B cell (primary cell): ENCODE measurements around the gene TARS2. TPM values are rescaled to one million over a fixed set of nuclear protein-coding genes. Genes with fewer than 3 reads are reported as not detected.
A peak's percentile ranks its signal among the peaks of the same experiment; 100 is the strongest.

ENCODE experiments used
- ATAC-seq: fragments of 200-7000 bp; cut with Tn5 transposase; one replicate; pipeline ENCODE4 v1.10.0; 2021; ENCODE audit warnings: low read depth, mild to moderate bottlenecking, moderate number of reproducible peaks, moderate library complexity
- CTCF ChIA-PET: fragments of 350-600 bp; sonication (Branson Sonifier 250); formaldehyde crosslinking; loops from one replicate; lab custom pipeline; 2021; ENCODE audit warnings: antibody characterized with exemption, inconsistent platforms; lab: Charles Lee
- POLR2A ChIA-PET: fragments of 350-600 bp; sonication (Branson Sonifier 250); formaldehyde crosslinking; loops from one replicate; lab custom pipeline; 2021; ENCODE audit warnings: antibody characterized with exemption; lab: Charles Lee
- DNase-seq: peaks from one replicate; pipeline ENCODE4 v3.0.0; 2013
- H2AFZ ChIP-seq: 2 replicates; pipeline ENCODE4 v1.6.1; 2012; ENCODE audit warnings: mild to moderate bottlenecking, low read depth, low read length; ENCODE audit not compliant: insufficient read depth, poor library complexity, severe bottlenecking
- H3K27ac ChIP-seq, 2 donors: 1 replicate in 1 of 2; 2 replicates in 1 of 2; pipeline ENCODE4 v1.5.1; 2012 to 2013; ENCODE audit warnings: low read length in 2 of 2, mild to moderate bottlenecking in 2 of 2, moderate library complexity in 1 of 2
- H3K27me3 ChIP-seq, 4 experiments: fragments of 200-600 bp in 1 of 4; sonication (generic) in 1 of 4; replicated peaks in 1 of 4; 1 replicate in 2 of 4; 2 replicates in 2 of 4; pipeline versions ENCODE4 v1.6.1 to v1.7.0; 2013 to 2016; ENCODE audit warnings: low read length in 3 of 4, mild to moderate bottlenecking in 2 of 4, mixed read lengths in 1 of 4, moderate library complexity in 1 of 4; ENCODE audit not compliant: insufficient read depth in 4 of 4, control insufficient read depth in 3 of 4; ENCODE audit errors: control extremely low read depth in 1 of 4
- H3K36me3 ChIP-seq, 2 experiments: replicated peaks in 1 of 2; 1 replicate in 1 of 2; 2 replicates in 1 of 2; pipeline versions ENCODE4 v1.6.1 to v1.7.1; 2013; ENCODE audit warnings: low read length in 1 of 2; ENCODE audit not compliant: insufficient read depth in 2 of 2, control insufficient read depth in 1 of 2; ENCODE audit errors: control extremely low read depth in 1 of 2, extremely low read depth in 1 of 2
- H3K4me1 ChIP-seq, 2 donors: fragments of 200-600 bp in 1 of 2; sonication (generic) in 1 of 2; 1 replicate in 1 of 2; 2 replicates in 1 of 2; pipeline versions ENCODE4 v1.5.1 to v1.6.1; 2013 to 2017; ENCODE audit warnings: low read length in 2 of 2; ENCODE audit not compliant: control insufficient read depth in 2 of 2, insufficient read depth in 2 of 2
- H3K4me2 ChIP-seq: replicated peaks from 2 replicates; pipeline ENCODE3; 2012; ENCODE audit warnings: mild to moderate bottlenecking, low read depth, low read length; ENCODE audit not compliant: poor library complexity, severe bottlenecking
- H3K4me3 ChIP-seq, 5 experiments: fragments of 200-600 bp in 1 of 5; sonication (generic) in 1 of 5; 1 replicate in 3 of 5; 2 replicates in 2 of 5; pipeline versions ENCODE4 v1.5.1 to v1.7.0; 2011 to 2016; ENCODE audit warnings: low read length in 4 of 5, mild to moderate bottlenecking in 4 of 5, low read depth in 2 of 5, control low read depth in 1 of 5, moderate library complexity in 1 of 5; ENCODE audit not compliant: insufficient read depth in 1 of 5; ENCODE audit errors: control extremely low read depth in 1 of 5, extremely low read depth in 1 of 5
- H3K79me2 ChIP-seq: fragments of 200-600 bp; sonication (generic); one replicate; pipeline ENCODE4 v1.6.0; 2016; ENCODE audit warnings: low read length; ENCODE audit not compliant: control insufficient read depth, insufficient read depth
- H3K9ac ChIP-seq: fragments of 200-600 bp; sonication (generic); 2 replicates; pipeline ENCODE4 v1.6.1; 2017; ENCODE audit warnings: mild to moderate bottlenecking, low read length, moderate library complexity
- H3K9me3 ChIP-seq, 3 donors: one replicate each; pipeline versions ENCODE4 v1.6.1 to v1.7.1; 2013; ENCODE audit warnings: low read length in 2 of 3; ENCODE audit not compliant: control insufficient read depth in 2 of 3, insufficient read depth in 1 of 3; ENCODE audit errors: control extremely low read depth in 1 of 3
- H4K20me1 ChIP-seq: 2 replicates; pipeline ENCODE4 v1.6.0; 2012; ENCODE audit warnings: mild to moderate bottlenecking, low read length; ENCODE audit not compliant: insufficient read depth, control insufficient read depth, poor library complexity, severe bottlenecking
- H3K27ac Mint-ChIP-seq: one replicate; pipeline ENCODE4 v1.8.0; 2021; ENCODE audit warnings: mixed read lengths
- H3K27me3 Mint-ChIP-seq: one replicate; pipeline ENCODE4 v1.8.0; 2021; ENCODE audit warnings: mixed read lengths
- H3K4me1 Mint-ChIP-seq: one replicate; pipeline ENCODE4 v1.8.0; 2021; ENCODE audit warnings: mixed read lengths
- H3K4me3 Mint-ChIP-seq: one replicate; pipeline ENCODE4 v1.8.0; 2021; ENCODE audit warnings: mixed read lengths
- H3K9me3 Mint-ChIP-seq: one replicate; pipeline ENCODE4 v1.8.0; 2022; ENCODE audit warnings: mixed read lengths; ENCODE audit not compliant: insufficient read depth
- EZH2 ChIP-seq: IDR thresholded peaks from 2 replicates; pipeline ENCODE4 v1.6.1; 2012; ENCODE audit warnings: borderline replicate concordance, low read depth, mild to moderate bottlenecking, moderate library complexity, low read length; ENCODE audit not compliant: insufficient read depth, poor library complexity, severe bottlenecking
- WGBS: methylation state at CpG from one replicate; pipeline ENCODE4 v1.1.5; 2013; ENCODE audit warnings: missing lambda C conversion rate; ENCODE audit not compliant: insufficient coverage; 5-methylcytosine and 5-hydroxymethylcytosine counted together
- intact Hi-C: fragments of 100-400 bp; cut with micrococcal nuclease; formaldehyde crosslinking; loops from one replicate; pipeline ENCODE4 v1.10.0; 2022
- polyA plus RNA-seq: library from polyadenylated mRNA; depleted of rRNA; stranded (reverse); fragments of >200 nt; gene quantifications from 2 replicates; pipeline ENCODE4 v1.2.3, GENCODE V29; 2012
- total RNA-seq, 2 donors: library from RNA; stranded (reverse); fragments of 120-200 nt in 1 of 2; gene quantifications; 1 replicate in 1 of 2; 2 replicates in 1 of 2; pipeline versions ENCODE4 v1.2.3 to v1.2.4, GENCODE V29; 2013 to 2022
- TF ChIP-seq, protein P1 (sequence below): fragments of 200-600 bp; IDR thresholded peaks from one replicate; pipeline ENCODE4 v1.8.0; 2022; ENCODE audit warnings: antibody characterized with exemption, mild to moderate bottlenecking

TARS2 gene
- total and polyA plus RNA-seq, 2 donors (not counting 1 experiment from before 2014, with no cell fraction given): 42.2 to 53.6 TPM

DNA sequence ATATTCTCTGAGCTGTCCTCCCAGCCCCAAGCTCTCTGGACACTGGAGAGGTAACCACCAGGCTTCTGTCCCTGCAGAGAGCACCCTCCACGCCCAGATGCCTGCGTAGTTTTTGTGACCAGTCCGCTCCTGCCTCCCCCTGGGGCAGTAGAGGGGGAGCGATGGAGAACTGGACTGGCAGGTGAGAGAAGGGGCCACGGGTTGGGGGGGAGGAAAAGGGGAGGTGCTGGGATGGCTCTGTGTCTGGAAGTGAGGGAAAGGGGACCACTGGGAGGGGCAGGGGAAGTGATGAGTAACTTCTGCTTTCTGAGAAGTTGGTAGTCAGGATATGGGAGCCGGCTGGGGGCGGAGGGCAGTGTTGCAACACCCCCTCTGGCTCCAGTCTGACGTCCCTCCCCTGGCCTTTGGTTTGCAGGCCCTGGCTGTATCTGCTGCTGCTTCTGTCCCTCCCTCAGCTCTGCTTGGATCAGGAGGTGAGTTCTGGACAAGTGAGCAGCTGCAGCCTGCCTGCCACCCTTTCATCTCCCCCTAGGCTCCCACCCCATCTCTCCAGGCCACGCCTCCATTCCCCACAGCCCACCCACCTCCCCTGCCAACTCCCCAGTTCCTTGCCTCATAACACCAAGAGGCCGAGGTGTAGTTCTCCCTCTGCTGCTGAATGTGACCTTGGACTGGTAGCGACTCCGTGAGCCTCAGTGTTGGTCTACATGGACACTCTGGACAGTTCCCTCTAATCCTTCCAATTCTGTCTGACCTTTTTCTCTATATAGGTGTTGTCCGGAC is 65.1 kb downstream of the TARS2 start:
- Histone ChIP-seq H3K9me3 (no peaks in the 10 kb centered on the region), H3K4me3 (no peak overlapping the region), H4K20me1 (no peaks in the 10 kb centered on the region), H3K4me2 (peak overlapping the region; percentile 54), H3K79me2 (no peaks in the 10 kb centered on the region), H3K4me1 (peaks cover 18 to 28% of the 10 kb centered on the region in 2 donors), H3K36me3 (no peaks in the 10 kb centered on the region), H3K27me3 (peaks cover 0 to 32% (median 7%) of the 10 kb centered on the region in 4 experiments), H2AFZ (peak overlapping the region; percentile 31), H3K27ac (no peak overlapping the region), H3K9ac (no peak overlapping the region)
- peak overlapping the region; percentile 34 for H3K4me3 Mint-ChIP-seq
- TF ChIP-seq, protein P1, sequence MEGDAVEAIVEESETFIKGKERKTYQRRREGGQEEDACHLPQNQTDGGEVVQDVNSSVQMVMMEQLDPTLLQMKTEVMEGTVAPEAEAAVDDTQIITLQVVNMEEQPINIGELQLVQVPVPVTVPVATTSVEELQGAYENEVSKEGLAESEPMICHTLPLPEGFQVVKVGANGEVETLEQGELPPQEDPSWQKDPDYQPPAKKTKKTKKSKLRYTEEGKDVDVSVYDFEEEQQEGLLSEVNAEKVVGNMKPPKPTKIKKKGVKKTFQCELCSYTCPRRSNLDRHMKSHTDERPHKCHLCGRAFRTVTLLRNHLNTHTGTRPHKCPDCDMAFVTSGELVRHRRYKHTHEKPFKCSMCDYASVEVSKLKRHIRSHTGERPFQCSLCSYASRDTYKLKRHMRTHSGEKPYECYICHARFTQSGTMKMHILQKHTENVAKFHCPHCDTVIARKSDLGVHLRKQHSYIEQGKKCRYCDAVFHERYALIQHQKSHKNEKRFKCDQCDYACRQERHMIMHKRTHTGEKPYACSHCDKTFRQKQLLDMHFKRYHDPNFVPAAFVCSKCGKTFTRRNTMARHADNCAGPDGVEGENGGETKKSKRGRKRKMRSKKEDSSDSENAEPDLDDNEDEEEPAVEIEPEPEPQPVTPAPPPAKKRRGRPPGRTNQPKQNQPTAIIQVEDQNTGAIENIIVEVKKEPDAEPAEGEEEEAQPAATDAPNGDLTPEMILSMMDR: no peak
- no peak for TF ChIP-seq EZH2
- ATAC-seq (peak; percentile 34), DNase-seq (peak; percentile 50)
- H3K27me3 Mint-ChIP-seq: peaks cover 8% of the 10 kb centered on the region
- ChIA-PET CTCF (interaction anchor here (0.7 to 2.5 kb wide), 3 partner anchors 8 to 225 kb away, joined by 3 to 11 read pairs (median 3); no protein-coding TSS in a partner anchor), POLR2A (interaction anchor here (0.7 kb wide), 1 partner anchor 9 kb away, joined by 4 read pairs; no protein-coding TSS in a partner anchor)
- no peak overlapping the region for H3K27ac Mint-ChIP-seq
- WGBS: 30% methylated on average over 12 of the region's 13 CpGs
- H3K9me3 Mint-ChIP-seq: no peaks in the 10 kb centered on the region
- intact Hi-C loops: no loop called here
- peaks cover 28% of the 10 kb centered on the region for H3K4me1 Mint-ChIP-seq

DNA sequence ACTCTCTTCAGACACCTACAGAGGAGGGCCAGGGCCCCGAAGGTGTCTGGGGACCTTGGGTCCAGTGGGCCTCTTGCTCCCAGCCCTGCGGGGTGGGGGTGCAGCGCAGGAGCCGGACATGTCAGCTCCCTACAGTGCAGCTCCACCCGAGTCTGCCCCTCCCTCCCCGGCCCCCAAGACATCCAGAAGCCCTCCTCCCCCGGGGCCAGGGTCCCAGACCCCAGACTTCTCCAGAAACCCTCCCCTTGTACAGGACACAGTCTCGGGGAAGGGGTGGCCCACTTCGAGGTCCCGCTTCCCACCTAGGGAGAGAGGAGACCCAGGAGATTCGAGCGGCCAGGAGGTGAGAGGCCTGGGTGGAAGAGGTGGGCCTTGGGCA is 65.7 kb downstream of the TARS2 start:
- Mint-ChIP-seq H3K4me1 (peaks cover 28% of the 10 kb centered on the region), H3K9me3 (no peaks in the 10 kb centered on the region), H3K4me3 (no peak overlapping the region), H3K27ac (no peak overlapping the region), H3K27me3 (peaks cover 8% of the 10 kb centered on the region)
- Histone ChIP-seq H3K36me3 (no peaks in the 10 kb centered on the region), H3K4me3 (no peak overlapping the region), H3K9ac (no peak overlapping the region), H3K27ac (no peak overlapping the region), H3K4me1 (peaks cover 18 to 28% of the 10 kb centered on the region in 2 donors), H2AFZ (no peak overlapping the region), H3K9me3 (no peaks in the 10 kb centered on the region), H3K79me2 (no peaks in the 10 kb centered on the region), H3K27me3 (peaks cover 0 to 27% (median 7%) of the 10 kb centered on the region in 4 experiments), H4K20me1 (no peaks in the 10 kb centered on the region), H3K4me2 (peak overlapping the region; percentile 54)
- ATAC-seq (no peak), DNase-seq (no peak)
- POLR2A ChIA-PET: no interaction called here
- no peak for TF ChIP-seq EZH2
- TF ChIP-seq, protein P1: no peak
- CTCF ChIA-PET: no interaction called here
- intact Hi-C loops: no loop called here
- WGBS: 92% methylated on average over 9 of the region's 12 CpGs
